HG03060 (cell line): ENCODE data around the gene PTPRE.

Experiments used
- ATAC-seq: cut with Tn5 transposase; IDR thresholded peaks from one replicate; pipeline ENCODE4 v1.9.1; 2021; ENCODE audit warnings: low read depth, moderate number of reproducible peaks; ENCODE audit not compliant: unreplicated experiment

Gene PTPRE

DNA sequence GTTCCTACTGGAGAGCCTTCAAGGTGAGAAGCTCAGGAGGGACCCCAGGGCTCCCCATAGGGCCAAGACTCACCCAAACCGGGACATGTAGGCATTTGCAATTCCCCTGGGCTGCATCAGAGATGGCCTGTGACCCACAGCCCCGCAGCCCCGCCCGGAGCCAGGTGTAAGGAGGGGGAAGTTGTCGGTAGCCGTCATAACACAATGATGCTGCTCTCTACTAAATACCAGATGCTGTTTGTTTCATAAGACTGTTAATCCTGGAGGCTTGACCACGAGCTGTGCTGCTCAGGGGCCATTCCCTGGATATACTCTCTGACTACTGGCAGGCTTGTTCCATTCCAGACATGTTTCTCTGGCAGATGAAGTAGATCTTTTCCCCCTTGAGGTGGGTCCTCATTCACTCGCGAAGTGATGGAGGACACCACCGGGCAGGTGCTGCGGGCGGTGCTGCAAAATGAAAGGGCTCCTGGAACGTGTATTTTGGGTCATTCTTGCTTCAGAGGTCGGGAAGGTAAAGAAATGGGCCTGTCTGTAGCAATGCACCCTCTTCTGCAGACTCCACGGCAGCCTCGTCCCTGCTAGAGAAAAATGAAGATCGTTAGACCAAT lies 158.2 kb downstream of the PTPRE start:
- ATAC-seq, result peak; percentile 26

DNA sequence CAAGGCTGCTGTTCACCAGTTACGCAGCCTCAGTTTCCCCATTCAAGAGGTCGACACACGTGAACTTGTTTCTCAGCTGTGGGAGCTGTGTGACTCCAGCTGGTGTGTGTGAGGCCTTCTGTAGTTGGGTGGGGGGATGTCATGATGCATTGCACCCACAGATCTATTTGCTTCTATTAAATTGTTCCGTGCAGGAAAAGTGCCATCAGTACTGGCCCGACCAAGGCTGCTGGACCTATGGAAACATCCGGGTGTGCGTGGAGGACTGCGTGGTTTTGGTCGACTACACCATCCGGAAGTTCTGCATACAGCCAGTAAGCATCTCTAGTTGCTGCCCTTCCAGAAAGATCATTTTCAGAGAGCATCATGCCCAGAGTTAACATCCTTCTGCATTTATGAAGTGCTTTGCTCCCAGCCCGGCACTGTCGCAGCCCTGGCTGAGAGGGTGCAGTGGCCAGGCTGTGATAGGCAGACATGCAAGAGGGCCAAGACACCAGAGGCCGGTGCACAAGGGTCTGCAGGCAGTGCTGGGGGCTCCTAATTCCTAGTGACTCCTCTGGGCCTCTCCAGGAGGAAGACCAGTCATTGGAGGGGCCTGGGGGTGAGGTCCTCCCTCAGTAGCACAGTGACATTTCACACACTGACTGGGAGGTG lies 159.1 kb downstream of the PTPRE start:
- no peak for ATAC-seq

DNA sequence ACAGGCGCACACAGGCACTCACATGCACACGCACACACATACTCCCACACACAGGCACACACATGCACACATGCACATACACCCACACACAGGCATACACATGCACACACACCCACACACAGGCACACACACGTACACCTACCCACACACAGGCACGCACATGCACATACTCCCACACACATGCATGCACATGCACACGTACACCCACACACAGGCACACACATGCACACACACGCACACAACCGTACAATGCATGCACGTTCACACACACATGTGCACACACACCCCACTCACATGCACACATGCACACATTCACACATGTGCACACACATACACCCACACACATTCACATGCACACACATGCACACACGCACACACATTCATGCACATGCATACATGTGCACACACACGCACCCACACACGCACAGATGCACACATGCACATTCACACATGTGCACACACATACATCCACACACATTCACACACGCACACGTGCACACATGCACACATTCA lies 160.0 kb downstream of the PTPRE start:
- no peak for ATAC-seq

DNA sequence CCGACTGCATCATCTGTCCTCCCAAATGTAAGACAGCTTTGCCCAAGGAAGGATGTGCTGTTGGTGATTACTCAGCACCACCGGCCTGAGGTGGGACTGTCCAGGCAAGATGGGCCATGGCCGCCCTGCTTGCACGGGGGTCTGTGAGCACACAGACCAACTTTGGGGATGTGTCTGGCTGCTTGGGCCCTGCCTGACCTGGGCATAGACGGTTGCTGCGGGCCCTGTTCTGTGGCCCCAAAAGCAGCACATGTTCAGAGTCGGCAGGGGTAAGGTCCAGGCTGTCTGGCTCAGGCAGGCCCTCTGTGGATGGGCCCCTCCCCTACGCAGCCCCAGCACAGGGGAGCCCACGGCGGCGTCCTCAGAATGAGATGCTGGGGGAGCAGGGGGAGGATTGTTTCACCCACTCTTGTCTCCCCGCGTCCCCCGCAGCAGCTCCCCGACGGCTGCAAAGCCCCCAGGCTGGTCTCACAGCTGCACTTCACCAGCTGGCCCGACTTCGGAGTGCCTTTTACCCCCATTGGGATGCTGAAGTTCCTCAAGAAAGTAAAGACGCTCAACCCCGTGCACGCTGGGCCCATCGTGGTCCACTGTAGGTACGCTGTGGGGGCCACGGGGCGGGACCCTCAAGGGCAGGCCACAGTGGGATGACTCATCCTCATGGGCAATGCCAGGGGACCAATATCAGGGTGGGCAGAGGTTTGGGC lies 160.9 kb downstream of the PTPRE start:
- no peak for ATAC-seq

DNA sequence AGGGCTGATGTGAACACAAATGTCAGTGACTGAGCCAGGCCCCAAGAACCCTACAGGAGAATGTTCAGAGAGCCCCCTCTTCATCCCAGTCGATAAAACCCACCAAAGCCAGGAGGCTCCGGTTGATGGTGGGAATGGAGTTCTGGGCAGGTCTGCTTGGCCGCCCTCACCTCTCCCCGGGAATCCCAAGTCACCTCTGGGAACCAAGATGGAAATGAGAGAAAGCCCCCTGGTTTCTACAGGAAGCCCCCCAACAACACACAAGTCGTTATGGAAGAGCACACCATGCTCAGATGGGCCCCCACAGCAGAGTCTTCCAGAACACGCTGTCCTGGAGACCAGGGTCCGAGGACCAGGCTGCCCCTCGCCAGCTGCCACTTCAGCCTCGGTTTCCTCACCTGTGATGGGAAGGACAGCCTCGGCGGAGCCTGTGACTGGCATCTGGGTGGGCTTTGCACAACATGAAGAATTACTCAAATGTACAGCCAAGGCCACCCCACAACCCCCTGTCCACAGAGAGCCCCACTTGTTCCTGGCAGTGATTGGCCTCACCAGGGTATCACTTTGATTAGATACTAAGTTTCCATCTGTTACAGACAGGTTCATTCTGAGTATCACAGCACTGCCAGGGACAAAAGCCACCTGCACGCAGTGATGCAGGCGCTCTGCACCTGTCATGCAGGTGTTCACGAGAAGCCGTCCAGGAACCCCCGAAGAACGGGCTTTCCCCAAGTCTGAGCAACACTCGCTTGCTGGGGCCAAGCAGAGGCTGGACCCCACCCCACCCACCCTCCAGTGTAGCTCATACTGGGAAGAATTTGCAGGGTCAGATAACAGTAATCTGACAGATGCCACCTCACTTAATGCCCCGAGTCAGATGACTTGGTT lies 161.7 kb downstream of the PTPRE start:
- no peak for ATAC-seq

DNA sequence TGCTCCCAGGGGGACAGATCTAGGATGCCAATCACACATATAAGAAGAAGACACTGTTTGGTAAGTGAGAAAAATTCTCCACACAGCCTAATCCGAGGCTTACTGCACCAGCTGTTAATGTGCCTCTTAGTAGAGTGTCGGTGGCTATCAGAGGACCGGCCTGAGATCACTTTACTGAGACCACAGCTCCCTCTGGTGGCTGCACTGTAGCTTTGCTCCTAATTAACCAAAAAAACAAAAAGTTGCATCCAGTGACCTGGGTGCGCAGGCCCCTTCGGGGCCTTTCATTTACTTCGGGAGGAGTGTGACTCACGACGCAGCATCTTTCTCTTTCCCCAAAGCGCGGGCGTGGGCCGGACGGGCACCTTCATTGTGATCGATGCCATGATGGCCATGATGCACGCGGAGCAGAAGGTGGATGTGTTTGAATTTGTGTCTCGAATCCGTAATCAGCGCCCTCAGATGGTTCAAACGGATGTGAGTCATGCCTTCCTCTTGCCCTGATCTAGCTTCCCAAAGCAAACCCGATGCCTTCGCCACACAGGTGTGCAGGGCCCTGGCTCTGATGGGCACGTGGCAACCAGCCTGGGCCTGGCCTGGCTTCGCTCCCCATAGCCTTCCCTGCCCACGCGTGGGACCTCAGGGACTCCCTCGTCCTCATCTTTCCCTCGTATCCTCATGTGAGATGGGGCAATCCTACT lies 162.6 kb downstream of the PTPRE start:
- no peak for ATAC-seq

DNA sequence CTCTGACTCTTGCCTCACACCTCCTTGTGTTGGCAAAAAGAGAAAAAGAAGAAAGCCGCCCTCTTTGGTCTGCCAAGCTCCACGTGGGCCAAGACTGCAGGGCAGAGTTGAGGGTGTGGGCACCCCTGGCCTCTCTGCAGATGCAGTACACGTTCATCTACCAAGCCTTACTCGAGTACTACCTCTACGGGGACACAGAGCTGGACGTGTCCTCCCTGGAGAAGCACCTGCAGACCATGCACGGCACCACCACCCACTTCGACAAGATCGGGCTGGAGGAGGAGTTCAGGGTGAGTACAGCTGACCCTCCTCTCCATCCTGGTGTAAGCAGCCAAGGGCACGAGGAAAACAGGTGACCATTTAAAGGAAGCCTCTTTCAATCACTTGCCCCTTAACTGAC lies 163.3 kb downstream of the PTPRE start:
- no peak for ATAC-seq

DNA sequence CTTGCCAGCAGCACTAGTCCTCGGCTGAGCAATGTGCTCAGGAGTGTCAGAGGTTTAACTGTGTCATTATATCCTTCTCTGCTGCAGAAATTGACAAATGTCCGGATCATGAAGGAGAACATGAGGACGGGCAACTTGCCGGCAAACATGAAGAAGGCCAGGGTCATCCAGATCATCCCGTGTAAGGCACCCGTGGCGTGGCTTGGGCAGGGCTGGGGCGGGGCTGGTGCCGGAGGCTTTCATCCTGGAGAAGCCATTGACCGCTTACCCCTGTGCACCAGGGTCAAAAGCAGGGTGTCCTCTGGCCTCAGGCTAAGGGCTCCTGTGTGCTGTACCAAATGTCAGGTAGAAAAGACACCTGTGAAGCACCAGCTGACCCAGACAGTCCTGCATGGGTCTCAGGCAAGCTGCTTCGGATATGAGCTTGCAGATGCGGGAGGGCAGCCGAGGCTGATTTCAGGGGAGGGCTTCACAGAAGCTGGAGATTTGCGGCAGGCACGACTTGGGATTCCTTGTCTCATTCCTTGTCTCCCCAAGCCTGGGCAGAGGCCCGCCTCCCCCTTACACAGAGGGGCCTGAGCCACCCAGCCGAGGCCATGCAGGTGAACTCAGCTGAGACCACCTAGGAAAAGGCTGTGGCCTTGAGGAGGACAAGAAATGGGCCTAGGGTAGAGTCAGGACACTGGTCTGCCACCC lies 164.0 kb downstream of the PTPRE start:
- no peak for ATAC-seq

DNA sequence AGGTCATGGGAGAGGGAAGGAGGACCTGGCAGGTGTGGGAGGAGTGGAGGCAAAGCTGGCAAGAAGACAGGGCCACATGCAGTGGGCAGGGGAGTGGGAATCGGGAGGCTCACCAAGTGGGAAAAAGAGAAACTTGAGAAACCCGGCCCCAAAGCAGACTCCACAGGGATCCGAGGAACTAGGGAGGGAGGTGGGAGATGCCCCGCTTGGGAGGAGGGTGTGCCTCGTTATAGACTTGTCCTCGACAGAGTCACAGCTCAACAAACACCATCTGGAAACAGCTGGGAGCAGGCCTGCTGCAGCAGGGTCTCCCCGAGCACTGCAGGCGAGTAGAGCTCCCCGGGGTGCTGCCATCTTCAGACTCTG lies 164.5 kb downstream of the PTPRE start:
- ATAC-seq, result no peak

DNA sequence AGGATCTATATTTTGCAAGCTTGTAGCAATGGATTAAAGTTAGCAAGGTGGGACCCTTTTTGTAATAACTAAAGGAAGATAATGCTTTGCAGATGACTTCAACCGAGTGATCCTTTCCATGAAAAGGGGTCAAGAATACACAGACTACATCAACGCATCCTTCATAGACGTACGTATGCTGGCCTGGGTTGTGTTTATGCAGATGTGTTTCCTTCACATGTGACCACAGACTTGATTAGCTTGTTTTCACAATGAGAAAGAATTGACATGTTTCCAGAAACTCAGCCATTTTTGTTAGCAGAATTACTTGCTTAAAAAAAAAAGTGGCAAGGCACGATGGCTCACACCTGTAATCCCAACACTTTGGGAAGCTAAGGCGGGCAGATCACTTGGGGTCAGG lies 165.1 kb downstream of the PTPRE start:
- ATAC-seq, result no peak

DNA sequence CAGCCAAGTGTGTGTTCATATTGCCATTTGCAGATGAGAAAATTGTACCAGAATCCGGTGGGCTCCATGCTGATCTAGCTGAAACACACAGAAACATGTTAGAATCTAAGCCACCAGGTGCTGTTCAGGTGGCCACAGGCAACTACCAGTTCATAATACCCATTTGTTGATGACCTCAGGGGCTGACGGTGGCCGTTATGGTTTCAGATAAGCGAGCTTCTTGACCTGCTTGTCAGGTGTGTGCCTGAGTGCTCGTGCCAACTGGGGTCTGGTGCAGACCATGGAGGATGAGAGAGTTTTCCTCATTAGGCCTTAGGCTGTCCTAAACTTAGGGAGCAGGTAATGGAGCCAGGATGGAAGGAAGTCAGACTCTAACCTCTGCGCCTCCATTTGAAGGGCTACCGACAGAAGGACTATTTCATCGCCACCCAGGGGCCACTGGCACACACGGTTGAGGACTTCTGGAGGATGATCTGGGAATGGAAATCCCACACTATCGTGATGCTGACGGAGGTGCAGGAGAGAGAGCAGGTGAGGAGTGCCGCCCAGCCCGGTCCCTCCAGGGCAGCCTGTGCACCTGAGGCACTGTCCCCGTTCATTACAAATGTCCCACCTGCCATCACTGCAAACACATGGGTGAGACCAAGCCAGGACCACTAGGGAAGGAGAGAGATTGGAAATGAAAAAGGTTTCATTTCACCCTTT lies 166.2 kb downstream of the PTPRE start:
- ATAC-seq, result no peak

DNA sequence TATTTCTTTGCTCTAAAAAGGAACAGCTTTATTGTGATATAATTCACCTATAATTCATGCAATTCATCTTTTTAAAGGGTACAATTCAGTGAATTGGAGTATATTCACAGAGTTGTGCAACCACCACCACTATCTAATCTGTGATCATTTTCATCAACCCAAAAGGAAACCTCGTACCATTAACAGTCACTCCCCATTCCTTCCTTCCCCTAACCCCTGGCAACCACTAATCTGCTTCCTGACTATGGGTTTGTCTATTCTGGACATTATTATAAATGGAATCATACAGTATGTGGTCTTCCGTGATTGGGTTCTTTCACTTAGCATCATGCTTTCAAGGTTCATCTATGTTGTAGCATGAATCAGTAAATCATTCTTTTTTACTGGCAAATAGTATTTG lies 167.0 kb downstream of the PTPRE start:
- ATAC-seq, result no peak

DNA sequence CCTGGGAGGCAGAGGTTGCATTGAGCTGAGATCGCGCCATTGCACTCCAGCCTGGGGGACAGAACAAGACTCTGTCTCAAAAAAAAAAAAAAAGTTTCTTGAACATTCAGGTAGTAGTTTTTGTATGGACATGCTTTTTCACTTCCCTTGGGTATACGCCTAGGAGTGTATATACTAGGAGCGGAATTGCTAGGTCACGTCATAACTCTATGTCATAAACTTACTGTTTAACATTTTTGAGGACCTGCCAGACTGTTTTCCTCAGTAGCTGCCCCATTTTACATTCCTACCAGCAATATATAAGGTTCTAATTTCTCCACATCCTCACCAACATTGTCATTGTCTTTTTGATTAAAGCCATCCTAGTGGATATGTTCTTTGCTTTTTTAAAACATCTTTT lies 167.7 kb downstream of the PTPRE start:
- no peak for ATAC-seq

DNA sequence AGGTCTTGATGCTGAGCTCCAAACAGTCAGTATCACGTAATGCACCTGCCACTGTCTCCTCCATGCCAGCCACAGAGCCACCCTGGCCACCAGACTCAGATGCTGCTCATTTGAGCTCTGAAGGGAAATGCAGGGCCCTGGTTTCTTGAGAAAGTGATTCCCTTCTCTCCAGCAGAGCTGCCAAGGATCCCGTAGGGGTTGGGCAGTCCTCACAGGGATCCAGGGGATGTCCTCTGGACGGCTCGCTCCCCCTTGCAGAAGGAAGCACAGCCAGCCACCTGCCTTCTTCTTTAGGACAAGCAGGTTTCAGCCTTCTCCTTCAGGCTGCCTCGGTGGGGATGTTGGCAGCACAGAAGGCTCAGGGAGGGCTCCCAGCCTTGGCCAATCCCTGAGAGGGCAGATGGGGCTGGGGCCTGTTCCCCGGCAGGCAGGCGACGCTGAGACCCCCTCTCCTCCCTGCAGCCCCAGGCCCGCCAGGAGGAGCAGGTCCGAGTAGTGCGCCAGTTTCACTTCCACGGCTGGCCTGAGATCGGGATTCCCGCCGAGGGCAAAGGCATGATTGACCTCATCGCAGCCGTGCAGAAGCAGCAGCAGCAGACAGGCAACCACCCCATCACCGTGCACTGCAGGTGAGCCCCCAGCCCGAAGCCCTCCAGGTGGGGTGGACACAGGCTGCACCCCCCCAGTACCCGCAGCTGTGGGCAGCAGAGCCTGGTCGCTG lies 170.4 kb downstream of the PTPRE start:
- ATAC-seq, result no peak

DNA sequence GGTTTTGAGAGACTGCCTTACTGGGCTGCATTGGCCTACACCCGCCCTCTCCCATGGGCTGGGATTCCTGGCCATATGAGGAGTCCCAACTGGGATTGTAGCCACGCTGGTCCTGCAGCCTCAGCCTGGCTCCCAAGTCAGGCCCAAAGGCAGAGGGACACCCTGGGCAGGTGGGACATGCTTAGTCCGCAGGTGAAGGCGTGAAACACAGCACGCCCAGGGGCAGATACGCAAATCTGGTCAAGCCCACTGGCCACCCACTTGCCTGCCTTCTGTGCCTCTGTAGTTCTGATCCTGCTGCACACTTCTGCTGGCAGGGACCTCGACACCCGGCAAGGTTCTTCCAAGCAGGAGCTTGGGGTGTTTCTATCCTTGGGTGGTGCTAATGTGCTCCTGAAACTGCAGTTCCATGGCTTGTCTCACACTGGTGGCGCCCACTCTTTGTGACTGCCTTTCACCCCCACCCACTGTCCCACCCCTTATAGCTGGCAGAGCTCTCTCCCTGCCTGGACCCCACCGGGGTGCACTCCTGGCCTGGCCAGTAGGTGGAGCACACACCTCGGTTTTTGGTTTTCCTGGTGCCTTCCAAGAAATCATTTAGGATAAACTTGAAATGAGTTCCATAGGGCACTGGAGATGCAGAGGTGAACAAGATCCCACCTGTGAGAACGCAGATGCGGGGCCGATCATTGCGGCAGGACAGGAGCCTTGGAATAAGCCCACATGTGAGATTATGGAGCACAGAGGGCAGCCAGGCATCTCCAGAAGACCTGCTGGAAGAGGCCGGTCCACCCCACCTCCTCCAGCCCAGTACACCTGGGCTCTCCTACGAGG lies 171.4 kb downstream of the PTPRE start:
- no peak for ATAC-seq

DNA sequence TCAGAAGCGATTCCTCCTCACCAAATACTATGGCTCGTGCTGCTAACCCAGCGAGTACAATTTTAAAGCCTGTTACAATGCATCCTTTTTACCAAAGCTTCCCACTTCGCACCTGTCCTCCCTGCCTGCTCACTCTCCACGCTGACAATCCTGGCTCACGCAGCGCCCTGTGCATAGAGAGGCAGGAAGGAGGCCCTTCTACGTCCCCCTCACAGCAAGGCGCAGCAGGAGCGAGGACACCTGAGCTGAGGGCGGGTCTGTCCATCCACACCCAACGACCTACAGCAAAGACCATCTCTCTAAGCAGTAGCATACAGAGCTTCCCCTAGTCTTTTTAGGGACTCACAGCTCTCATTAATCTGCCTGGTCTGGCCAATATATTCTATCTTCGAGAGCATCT lies 173.3 kb downstream of the PTPRE start:
- ATAC-seq, result no peak

DNA sequence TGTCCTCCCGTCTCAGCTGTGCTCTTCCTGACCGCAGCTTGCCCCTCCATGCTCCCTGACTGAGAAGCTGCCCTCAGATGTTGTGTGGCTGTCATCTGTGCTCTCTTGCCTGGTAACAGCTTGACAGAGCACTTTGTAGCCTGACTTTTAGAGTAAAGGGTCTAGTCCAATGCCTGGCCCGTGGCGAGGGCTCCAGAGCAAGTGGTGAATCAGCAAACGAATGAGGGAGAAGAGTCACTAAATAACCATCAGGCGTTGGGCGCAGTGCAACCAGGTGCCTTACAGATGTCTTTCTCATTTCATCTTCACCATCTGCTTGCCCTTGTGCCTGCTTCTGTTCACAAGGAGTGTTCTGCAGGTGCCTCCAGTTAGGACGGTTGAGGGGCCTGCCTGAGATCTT lies 173.7 kb downstream of the PTPRE start:
- no peak for ATAC-seq

DNA sequence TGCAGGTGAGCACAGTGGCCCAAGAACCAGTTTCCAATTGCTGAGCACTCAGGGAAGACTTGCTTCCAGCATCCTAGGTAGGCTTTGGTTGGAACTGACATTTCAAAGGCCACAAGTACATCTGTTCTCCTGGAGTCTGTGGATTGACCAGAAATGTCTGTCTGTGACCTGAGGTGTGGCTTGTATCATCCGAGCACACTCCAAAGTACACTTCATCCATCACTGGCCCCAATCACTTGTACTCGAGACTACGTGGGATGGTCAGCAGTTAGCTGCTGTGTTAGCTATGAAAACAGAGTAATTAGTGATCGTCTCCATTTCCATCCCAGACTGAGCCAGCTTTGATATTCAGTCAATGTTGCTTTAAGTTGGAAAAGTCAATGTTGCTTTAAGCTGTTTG lies 174.3 kb downstream of the PTPRE start:
- ATAC-seq, result no peak
